ENCODE measurements around the gene TOMM5. TPM values are rescaled to one million over a fixed set of nuclear protein-coding genes. Genes with fewer than 3 reads are reported as not detected.

Gene TOMM5
- total and polyA plus RNA-seq, 2 of the 13 experiments (the other 11 are each of a cell fraction or from before 2014, with no cell fraction given) = 147 to 315 TPM

GRCh38 chr9:37575921-37576721, 16.3 kb downstream of the TOMM5 start, which contains the start of gene FBXO10 (continued):
- TF ChIP-seq IRX3 (CRISPR knock-in tag; IDR thresholded peaks at IDR 0.05; ENCODE audit: borderline replicate concordance, low read depth) = 0 out of 2 replicates have a peak, but pooled peaks have one; percentile 63
- TF ChIP-seq IRF1 (CRISPR knock-in tag; IDR thresholded peaks at IDR 0.05; ENCODE audit: low read depth) = no peak
- no peak for TF ChIP-seq MBNL3 (CRISPR knock-in tag; conservative IDR thresholded peaks at IDR 0.05)
- TF ChIP-seq HBP1 (CRISPR knock-in tag; IDR thresholded peaks at IDR 0.05; ENCODE audit: low read depth) = 0 out of 2 replicates have a peak, but pooled peaks have one; percentile 45
- TF ChIP-seq ZFY (CRISPR knock-in tag; IDR thresholded peaks at IDR 0.05) = peak; percentile 55
- no peak for TF ChIP-seq GLI4 (CRISPR knock-in tag; IDR thresholded peaks at IDR 0.05; ENCODE audit: borderline replicate concordance)
- peak; percentile 74; the same call in 1 of the 2 replicates for TF ChIP-seq RNF2 (conservative IDR thresholded peaks at IDR 0.05; ENCODE audit: low read depth)
- peak; percentile 67 for TF ChIP-seq PHF8 (CRISPR knock-in tag; IDR thresholded peaks at IDR 0.05)
- peak; percentile 80; the same call in 1 of the 2 replicates for TF ChIP-seq ZNF556 (CRISPR knock-in tag; IDR thresholded peaks at IDR 0.05; ENCODE audit: borderline replicate concordance)
- no peak for TF ChIP-seq CERS6 (CRISPR knock-in tag; IDR thresholded peaks at IDR 0.05)
- TF ChIP-seq CREB1 (IDR thresholded peaks at IDR 0.05) = peak; percentile 54; the same call in 1 of the 2 replicates
- TF ChIP-seq CREB1 (CRISPR knock-in tag; IDR thresholded peaks at IDR 0.05) = no peak
- no peak for TF ChIP-seq ZNF331 (CRISPR knock-in tag; IDR thresholded peaks at IDR 0.05)
- TF ChIP-seq BCL3 (CRISPR knock-in tag; IDR thresholded peaks at IDR 0.05) = peak; percentile 62; the same call in 1 of the 2 replicates
- no peak for TF ChIP-seq ZBED4 (CRISPR knock-in tag; IDR thresholded peaks at IDR 0.05; ENCODE audit: borderline replicate concordance)
- peak; percentile 55; the same call in 1 of the 2 replicates for TF ChIP-seq SNAI1 (CRISPR knock-in tag; IDR thresholded peaks at IDR 0.05; ENCODE audit: borderline replicate concordance)
- TF ChIP-seq ARNTL (CRISPR knock-in tag; IDR thresholded peaks at IDR 0.05) = no peak
- TF ChIP-seq TCF7L2 (IDR thresholded peaks at IDR 0.05; ENCODE audit: low read depth, low read length) = no peak
- TF ChIP-seq ZNF552 (CRISPR knock-in tag; IDR thresholded peaks at IDR 0.05; ENCODE audit: borderline replicate concordance) = no peak
- TF ChIP-seq FOXC1 (CRISPR knock-in tag; IDR thresholded peaks at IDR 0.05; ENCODE audit: borderline replicate concordance) = peak; percentile 33; the same call in 1 of the 2 replicates

Measured in HepG2 (cell line).